Astrocyte of the spinal cord (primary cell): ENCODE results near the gene SPINK7.

Experiments
- DNase-seq: peaks from one replicate; pipeline ENCODE4 v3.0.0; 2011; ENCODE audit warnings: low read depth, low spot score
- H3K4me3 ChIP-seq: 2 replicates; pipeline ENCODE4 v1.5.1; 2011; ENCODE audit warnings: low read depth, mild to moderate bottlenecking, low read length, moderate library complexity
- CTCF ChIP-seq: IDR thresholded peaks from 2 replicates; pipeline ENCODE4 v1.5.1; 2012; ENCODE audit warnings: low read depth, mild to moderate bottlenecking, low read length, inconsistent platforms
- in situ Hi-C: cut with HindIII; loops from 2 replicates; pipeline ENCODE4 v1.10.0; 2017; ENCODE audit warnings: low sequenced_read_pairs

Gene SPINK7

DNA sequence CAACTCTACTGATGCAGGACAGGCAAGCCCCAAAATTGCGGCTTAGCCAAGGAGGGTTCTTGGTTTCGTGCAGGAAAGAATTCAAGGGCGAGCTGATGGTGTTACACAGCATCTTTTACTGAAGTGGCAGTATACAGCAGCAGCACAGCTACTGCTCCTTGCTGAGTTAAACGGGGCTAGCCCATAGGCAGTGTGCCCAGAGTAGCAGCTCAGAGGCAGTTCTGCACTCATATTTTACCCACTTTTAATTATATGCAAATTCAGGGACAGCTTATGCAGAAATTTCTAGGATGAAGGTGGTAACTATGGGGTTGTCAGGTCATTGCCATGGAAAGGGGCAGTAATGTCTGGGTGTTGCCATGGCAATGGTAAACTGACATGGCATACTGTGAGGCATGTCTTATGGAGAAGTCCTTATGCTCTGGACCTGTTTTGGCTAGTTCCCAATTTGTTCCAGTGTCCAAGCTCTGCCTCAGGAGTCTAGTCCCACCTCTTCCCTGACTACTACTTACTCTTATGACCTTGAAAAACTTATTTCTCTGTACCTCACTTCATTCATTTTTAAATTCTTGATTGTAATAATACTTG lies 21.1 kb downstream of the SPINK7 start:
- in situ Hi-C loops: no loop called here
- DNase-seq: no peak
- H3K4me3 ChIP-seq: no peak overlapping the region
- TF ChIP-seq CTCF: no peak

GRCh38 chr5:148335259-148335658 lies 23.0 kb downstream of the SPINK7 start, which contains the start of gene SPINK9:
TSS of gene SPINK9 (plus strand) at chr5:148335559. CDS start at chr5:148335614, 55 bp downstream.
- in situ Hi-C loops: no loop called here
- TF ChIP-seq CTCF: no peak
- no peak for DNase-seq
- no peak within 1 kb of the TSS for H3K4me3 ChIP-seq

DNA sequence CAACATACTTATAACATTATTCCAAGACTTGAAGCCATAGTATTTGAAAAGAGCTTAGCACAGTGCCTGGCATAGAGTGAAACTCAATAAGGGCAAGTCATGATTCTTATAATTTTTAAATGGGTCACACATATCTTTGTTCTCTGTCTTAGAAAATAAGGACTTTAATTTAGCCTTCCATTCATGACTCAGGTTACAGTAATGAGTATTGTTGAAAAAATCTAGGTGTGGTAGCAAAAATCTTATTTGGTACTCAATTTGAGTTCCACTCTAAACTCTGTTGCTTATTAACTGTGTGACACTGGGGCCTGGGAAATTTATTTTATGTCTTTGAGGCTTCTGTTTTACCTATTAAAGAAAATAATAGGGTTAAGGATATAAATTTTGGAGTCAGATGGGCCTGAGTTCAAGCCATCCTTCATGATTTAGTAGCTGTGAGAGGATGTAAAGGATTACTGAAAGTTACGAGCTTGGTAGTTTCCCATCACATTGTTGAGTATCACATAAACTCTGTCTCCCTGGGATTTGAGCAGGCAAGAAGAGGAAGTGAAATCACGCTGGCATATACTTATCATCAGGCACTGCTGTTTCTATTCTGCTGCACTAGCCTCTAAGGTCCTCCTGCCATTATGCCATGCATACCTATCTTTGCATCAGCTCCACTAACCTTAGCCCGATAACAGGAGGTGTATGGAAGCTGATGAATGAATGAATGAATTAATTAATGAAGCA lies 24.6 kb downstream of the SPINK7 start:
- DNase-seq: no peak
- no peak for TF ChIP-seq CTCF
- no peak overlapping the region for H3K4me3 ChIP-seq
- in situ Hi-C loops: no loop called here

GRCh38 chr5:148342371-148343045 lies 30.3 kb downstream of the SPINK7 start:
- no peak overlapping the region for H3K4me3 ChIP-seq
- in situ Hi-C loops: no loop called here
- no peak for DNase-seq
- no peak for TF ChIP-seq CTCF

DNA sequence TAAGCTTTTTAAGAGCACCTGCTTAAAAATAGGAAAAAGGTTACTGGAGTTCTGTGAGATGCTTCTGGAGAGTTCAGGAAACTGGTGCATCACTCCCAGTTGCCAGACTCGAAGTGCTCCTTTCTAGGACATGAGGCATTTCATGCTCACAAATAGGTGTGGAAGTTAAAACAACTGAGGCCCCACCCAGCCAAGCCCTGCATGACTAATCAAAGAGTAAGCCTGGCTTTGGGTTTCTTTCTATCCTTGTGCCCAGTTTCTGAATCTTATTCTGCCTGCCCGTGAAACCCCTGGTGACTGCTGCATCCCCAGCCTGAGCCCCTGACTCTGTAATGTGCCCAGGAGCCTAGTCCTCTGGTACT lies 30.8 kb downstream of the SPINK7 start:
- no peak for DNase-seq
- in situ Hi-C loops: no loop called here
- H3K4me3 ChIP-seq: no peak overlapping the region
- no peak for TF ChIP-seq CTCF

DNA sequence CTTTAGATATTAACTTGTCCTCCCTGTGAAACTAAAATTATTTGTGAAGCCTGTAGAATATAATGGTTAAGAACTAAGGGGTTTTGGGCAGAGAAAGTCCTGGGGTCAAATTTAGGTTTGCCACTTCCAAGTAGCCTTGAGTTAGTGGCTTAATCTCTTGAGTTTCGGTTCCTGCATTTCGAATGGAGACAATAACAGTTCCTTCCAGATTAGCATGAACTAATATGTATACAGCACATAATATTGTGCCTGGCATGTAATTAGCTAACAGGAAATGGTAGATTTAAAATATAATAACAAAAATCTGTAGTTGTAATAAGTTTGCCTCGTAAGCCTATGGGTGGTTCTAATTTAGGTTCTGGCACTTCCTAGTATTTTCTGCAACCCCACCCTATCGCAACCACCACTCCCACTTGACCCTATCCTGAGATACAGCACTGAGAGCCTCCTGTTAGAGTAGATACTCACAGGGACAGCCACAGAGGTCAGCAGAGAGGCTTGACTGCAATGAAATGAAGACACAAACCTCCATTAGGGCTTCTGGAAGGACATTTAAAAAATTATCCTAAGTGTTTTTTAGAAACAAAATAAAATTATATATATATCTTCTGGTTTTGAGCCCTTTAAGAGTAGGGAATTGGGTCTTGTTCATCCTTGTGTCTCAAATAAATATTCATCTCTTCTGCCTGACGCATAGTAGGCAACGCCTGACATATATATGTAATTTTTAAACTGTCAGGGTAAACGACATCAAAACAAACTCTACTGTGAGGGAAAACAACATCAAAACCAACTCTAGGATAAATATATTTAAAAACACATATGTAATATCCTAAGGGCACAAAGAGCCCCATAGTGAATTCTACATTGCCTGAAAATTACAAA lies 31.6 kb downstream of the SPINK7 start:
- no peak for TF ChIP-seq CTCF
- in situ Hi-C loops: no loop called here
- DNase-seq: no peak
- no peak overlapping the region for H3K4me3 ChIP-seq
